ENCODE measurements around the gene HDAC4.

HDAC4 gene

DNA sequence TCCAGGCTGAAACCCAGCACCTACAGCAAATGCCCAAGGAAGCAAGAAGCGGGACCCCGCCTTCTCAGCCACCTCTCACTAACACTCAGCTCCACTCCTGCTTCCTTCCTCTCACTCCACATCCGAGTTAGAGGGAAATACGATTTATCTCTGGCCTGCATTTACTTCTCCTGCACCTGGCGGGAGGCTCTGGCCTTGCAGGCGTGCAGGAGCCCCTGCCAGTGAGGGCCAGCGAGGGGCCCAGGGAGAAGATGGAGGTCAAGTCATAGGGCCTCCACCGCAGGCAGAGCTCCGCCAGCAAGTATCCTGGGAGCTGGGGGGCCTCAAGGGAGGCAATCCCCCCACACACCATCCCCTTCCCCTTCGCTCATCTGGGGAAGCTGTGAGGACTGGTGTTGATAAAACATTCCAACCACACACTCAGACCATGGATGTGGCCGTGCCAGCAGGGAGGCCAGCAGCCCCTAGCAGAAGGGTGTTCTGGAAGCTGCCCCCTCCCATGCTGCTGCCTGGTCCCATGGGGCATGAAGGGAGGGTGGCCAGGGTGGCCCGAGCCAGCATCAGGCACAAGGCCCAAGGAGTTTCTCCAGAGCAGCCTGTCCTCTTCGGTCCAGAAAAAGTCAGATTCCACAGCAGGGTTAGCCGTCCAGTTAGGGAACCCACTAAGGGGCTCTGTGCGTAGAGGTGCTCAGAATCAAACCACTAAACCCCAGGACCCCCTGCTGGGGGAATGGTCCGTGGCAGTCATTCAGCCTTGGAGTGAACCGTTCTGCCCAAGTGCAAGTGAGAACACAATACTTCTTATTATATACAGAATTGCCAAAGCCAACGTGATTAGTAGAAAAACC is 91.2 kb downstream of the HDAC4 start:
- no peak overlapping the region for H3K4me3 ChIP-seq (replicated peaks; ENCODE audit: insufficient read depth, low read length)
- H3K27ac ChIP-seq (replicated peaks) = no peak overlapping the region
- no peak for DNase-seq (ENCODE audit: low read depth in 1 of 2, low spot score in 1 of 2)
- H3K27me3 ChIP-seq (ENCODE audit: insufficient read depth, poor library complexity, severe bottlenecking) = no peaks in the 10 kb centered on the region
- no peak for TF ChIP-seq SPI1 (IDR thresholded peaks at IDR 0.05; ENCODE audit: borderline replicate concordance, low read depth)
- TF ChIP-seq, protein P1, sequence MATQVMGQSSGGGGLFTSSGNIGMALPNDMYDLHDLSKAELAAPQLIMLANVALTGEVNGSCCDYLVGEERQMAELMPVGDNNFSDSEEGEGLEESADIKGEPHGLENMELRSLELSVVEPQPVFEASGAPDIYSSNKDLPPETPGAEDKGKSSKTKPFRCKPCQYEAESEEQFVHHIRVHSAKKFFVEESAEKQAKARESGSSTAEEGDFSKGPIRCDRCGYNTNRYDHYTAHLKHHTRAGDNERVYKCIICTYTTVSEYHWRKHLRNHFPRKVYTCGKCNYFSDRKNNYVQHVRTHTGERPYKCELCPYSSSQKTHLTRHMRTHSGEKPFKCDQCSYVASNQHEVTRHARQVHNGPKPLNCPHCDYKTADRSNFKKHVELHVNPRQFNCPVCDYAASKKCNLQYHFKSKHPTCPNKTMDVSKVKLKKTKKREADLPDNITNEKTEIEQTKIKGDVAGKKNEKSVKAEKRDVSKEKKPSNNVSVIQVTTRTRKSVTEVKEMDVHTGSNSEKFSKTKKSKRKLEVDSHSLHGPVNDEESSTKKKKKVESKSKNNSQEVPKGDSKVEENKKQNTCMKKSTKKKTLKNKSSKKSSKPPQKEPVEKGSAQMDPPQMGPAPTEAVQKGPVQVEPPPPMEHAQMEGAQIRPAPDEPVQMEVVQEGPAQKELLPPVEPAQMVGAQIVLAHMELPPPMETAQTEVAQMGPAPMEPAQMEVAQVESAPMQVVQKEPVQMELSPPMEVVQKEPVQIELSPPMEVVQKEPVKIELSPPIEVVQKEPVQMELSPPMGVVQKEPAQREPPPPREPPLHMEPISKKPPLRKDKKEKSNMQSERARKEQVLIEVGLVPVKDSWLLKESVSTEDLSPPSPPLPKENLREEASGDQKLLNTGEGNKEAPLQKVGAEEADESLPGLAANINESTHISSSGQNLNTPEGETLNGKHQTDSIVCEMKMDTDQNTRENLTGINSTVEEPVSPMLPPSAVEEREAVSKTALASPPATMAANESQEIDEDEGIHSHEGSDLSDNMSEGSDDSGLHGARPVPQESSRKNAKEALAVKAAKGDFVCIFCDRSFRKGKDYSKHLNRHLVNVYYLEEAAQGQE (IDR thresholded peaks at IDR 0.05; ENCODE audit: insufficient replicate concordance, low read depth) = no peak
- no peak for TF ChIP-seq POLR2AphosphoS5 (IDR thresholded peaks at IDR 0.05; ENCODE audit: low read depth)
- TF ChIP-seq, protein P2, sequence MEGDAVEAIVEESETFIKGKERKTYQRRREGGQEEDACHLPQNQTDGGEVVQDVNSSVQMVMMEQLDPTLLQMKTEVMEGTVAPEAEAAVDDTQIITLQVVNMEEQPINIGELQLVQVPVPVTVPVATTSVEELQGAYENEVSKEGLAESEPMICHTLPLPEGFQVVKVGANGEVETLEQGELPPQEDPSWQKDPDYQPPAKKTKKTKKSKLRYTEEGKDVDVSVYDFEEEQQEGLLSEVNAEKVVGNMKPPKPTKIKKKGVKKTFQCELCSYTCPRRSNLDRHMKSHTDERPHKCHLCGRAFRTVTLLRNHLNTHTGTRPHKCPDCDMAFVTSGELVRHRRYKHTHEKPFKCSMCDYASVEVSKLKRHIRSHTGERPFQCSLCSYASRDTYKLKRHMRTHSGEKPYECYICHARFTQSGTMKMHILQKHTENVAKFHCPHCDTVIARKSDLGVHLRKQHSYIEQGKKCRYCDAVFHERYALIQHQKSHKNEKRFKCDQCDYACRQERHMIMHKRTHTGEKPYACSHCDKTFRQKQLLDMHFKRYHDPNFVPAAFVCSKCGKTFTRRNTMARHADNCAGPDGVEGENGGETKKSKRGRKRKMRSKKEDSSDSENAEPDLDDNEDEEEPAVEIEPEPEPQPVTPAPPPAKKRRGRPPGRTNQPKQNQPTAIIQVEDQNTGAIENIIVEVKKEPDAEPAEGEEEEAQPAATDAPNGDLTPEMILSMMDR (IDR thresholded peaks at IDR 0.05; ENCODE audit: insufficient read depth, low read length) = no peak
- no peak for TF ChIP-seq GABPA (IDR thresholded peaks at IDR 0.05; ENCODE audit: low read depth)

DNA sequence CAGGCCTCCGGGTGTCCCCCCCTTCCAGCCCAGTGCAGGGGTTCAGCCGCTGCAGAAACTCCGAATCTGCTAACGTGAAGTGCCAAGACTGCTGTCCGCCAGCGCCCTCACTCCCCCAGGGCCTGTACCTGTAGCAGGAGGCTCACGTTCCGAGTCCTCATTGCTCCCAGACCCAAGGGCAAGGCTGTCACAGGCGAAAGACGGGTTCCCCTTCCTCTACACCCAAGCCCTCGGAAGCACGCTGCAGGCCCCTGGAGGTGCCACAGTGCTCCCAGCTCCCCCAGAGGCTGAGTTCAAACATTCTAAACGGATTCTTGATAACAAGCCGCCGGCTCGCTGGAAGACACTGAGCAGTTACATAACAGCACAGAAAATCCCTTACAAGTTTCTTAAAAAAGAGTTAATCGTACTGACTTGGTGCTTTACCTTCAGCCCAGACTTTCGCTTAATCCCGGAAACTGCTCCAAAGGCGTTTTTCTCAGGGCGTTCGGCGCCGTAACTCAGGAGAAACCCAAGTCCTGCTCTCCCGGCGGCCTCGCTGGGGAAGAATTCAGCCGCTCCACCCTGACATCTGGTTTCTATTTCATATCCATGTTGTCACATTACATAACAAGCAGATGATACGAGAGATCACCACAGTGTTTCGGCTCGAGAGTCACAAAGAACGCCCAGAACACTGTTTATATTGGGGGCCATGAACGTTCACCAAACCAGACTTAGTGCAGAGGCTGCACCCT is 92.0 kb downstream of the HDAC4 start:
- no peak overlapping the region for H3K27ac ChIP-seq (replicated peaks)
- no peak for DNase-seq (ENCODE audit: low read depth in 1 of 2, low spot score in 1 of 2)
- no peak overlapping the region for H3K4me3 ChIP-seq (replicated peaks; ENCODE audit: insufficient read depth, low read length)

More for the DNA sequence above, 92.0 kb downstream of the HDAC4 start:
- no peak for TF ChIP-seq SPI1 (IDR thresholded peaks at IDR 0.05; ENCODE audit: borderline replicate concordance, low read depth)
- TF ChIP-seq, protein P2 (IDR thresholded peaks at IDR 0.05; ENCODE audit: insufficient read depth, low read length) = no peak
- no peak for TF ChIP-seq GABPA (IDR thresholded peaks at IDR 0.05; ENCODE audit: low read depth)
- TF ChIP-seq, protein P1 (IDR thresholded peaks at IDR 0.05; ENCODE audit: insufficient replicate concordance, low read depth) = no peak
- TF ChIP-seq POLR2AphosphoS5 (IDR thresholded peaks at IDR 0.05; ENCODE audit: low read depth) = no peak
- H3K27me3 ChIP-seq (ENCODE audit: insufficient read depth, poor library complexity, severe bottlenecking) = no peaks in the 10 kb centered on the region

All from HL-60 (cell line).